LNCaP clone FGC (cell line): ENCODE data around the gene GATC.
A peak's percentile ranks its signal among the peaks of the same experiment; 100 is the strongest.

Source experiments
- DNase-seq: peaks from one replicate; pipeline ENCODE4 v3.0.0-alpha.2; 2011; ENCODE audit warnings: low read depth
- H3K4me3 ChIP-seq: 2 replicates; pipeline ENCODE4 v1.5.1; 2011; ENCODE audit warnings: mild to moderate bottlenecking, low read depth, low read length, control low read depth
- TF ChIP-seq, protein P1 (sequence below): IDR thresholded peaks from 2 replicates; pipeline ENCODE4 v1.5.1; 2012; ENCODE audit warnings: mild to moderate bottlenecking; ENCODE audit not compliant: control insufficient read depth, insufficient read depth; ENCODE audit errors: extremely low read depth

The GATC gene

DNA sequence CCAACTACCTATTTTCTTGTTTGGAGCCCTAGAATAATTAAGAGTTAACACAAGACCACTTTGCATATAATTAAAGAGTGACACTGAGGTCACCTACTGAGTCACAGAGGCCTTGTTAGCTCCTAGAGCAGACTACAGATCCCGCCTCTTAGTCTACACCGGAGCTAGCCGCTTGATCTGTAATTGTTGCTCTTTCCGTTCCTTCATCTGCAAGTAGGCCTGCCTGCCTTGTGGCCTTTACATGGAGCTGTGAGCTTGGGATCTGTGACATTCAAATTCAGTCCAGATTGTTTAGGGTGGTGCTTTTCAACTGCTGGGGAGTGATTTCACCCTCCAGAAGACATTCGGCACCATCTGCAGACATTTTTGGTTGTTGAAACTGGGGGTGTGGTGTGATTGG, 44.1 kb downstream of the GATC start:
- H3K4me3 ChIP-seq = no peak overlapping the region
- TF ChIP-seq, protein P1, sequence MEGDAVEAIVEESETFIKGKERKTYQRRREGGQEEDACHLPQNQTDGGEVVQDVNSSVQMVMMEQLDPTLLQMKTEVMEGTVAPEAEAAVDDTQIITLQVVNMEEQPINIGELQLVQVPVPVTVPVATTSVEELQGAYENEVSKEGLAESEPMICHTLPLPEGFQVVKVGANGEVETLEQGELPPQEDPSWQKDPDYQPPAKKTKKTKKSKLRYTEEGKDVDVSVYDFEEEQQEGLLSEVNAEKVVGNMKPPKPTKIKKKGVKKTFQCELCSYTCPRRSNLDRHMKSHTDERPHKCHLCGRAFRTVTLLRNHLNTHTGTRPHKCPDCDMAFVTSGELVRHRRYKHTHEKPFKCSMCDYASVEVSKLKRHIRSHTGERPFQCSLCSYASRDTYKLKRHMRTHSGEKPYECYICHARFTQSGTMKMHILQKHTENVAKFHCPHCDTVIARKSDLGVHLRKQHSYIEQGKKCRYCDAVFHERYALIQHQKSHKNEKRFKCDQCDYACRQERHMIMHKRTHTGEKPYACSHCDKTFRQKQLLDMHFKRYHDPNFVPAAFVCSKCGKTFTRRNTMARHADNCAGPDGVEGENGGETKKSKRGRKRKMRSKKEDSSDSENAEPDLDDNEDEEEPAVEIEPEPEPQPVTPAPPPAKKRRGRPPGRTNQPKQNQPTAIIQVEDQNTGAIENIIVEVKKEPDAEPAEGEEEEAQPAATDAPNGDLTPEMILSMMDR = no peak
- no peak for DNase-seq

DNA sequence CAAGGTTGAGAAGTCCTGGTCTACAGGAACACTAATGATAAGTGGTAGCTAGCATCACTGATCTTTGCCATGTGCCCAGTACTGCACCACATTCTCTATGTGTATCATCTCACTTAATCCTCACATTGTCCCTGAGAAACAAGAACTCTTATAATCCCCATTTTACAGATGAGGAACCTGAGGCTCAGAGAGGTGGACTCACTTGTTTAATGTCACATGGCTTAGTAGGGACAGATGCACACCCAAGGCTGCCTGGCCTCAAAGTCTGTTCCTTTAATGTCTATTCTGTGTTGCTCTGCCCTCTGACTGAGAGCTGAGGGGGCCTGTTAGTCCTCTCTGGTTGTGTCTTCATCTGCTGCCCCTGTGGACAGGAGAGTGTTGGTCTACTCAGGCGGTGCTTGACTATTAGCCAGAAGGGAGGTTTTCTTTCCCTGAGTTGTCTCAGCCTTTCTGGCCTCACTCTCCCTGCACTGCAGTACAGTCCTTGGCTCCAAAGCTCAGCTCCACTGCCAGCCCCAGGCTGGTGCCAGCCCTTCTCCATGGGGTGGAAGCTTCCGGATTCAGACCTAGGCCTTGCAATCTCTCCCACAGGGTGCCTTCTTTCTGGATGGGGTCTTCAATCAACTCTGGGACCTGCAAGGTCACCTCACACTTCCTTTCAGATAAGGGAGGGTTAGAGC, 44.7 kb downstream of the GATC start:
- no peak overlapping the region for H3K4me3 ChIP-seq

DNA sequence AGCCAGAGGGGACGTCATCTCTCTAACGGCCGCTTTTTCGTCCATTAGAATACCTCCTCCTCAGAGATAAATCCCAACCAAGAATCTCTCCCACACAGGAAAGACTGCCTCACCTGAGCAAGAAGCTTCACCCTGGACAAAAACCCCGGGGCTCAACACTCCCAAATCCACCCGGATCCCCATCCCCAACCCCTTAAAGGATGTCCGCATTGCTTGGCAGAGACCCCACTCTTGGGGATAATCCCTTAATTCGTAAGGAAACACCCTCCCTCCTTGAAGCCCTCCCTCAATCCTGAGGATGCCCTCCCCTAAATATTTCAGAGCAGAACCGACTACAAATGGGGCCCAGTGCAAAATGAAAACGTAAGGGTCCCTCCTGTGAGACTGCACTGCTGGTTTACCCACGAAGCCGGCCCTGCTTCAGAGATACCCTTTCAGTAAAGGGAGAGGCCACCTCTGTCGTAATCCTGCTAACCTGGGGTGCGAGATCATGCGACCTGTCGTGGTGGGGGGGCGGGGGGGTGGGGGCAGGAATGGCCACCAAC, 49.0 kb downstream of the GATC start:
- DNase-seq = no peak
- TF ChIP-seq, protein P1 = no peak

More for the DNA sequence above, 44.7 kb downstream of the GATC start:
- TF ChIP-seq, protein P1 = no peak
- no peak for DNase-seq

DNA sequence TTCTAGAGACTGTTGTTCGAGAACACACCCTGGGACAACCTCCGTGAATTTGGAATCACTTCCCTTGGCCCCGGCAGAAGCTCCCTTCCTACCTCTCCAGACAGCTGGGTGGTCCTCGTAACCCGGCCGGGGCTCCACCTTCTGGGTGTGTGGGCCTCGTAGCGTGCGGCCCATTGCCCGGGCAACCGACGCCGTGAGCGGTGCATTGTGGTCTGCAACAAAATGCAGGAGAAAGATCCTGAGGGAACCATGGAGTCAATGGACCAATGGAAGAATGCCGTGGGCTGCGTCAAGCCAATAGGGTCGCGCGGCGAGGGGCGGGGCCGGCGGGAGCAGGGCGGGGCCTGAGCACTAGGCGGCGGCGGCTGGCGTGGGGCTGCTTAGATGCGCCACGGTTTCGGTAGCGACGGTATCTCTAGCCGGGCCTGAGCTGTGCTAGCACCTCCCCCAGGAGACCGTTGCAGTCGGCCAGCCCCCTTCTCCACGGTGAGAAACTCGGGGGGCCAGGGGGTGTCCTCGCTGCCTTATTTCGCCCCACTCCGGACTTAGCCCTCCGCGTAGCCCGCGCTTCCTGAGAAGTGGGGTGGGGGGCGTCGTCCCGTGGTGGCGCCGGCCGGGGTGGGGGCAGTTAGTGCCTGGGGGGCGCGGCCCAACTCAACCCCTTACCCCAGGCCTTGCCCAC, 49.6 kb downstream of the GATC start, which contains the start of gene DYNLL1:
TSS of gene DYNLL1 (plus strand) at position 383 of the 682 bp plus-strand sequence. CDS start 309 bp downstream, outside the sequence.
- TF ChIP-seq, protein P1 = no peak
- peak within 1 kb of the TSS; percentile 86 for H3K4me3 ChIP-seq
- DNase-seq = peak; percentile 78

More for the DNA sequence above, 49.0 kb downstream of the GATC start:
- peak overlapping the region; percentile 86 for H3K4me3 ChIP-seq

DNA sequence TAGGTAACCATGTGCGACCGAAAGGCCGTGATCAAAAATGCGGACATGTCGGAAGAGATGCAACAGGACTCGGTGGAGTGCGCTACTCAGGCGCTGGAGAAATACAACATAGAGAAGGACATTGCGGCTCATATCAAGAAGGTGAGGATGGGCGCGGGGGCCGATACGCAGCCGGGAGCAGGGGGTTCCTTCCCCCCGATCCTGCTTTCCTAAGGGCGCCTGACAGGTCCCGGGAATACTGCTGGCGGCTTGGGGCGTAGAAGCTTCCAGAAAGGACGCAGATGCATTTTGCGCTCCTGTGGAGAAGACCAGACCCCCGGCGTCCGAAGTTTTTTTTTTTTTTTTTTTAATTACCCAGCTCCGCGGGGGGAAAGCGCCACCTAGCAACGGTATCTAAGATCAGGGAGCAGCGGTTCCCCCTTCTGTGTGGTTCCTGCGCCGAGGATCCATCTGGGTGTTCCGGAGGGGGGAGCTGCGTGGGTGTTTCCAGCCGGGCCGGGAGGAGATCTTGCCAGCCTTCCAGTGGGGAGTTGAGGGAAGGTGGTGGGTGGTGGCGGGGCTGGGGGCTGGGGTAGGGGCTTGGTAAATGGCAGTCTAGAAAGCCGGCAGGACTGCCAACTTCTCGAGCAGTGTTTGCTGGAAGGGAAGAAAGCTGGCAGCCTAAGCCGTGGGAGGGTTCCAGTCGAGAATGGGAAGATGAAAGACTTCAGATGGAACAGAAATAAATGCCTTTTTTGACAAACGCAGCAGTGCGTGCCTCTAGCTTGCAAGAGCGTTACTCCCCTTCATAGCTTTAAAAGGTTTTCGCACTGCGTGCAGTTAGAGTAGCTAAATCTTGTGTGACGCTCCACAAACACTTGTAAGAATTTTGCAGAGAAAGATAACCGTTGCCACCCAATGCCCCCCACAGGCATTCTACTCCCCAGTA, 50.4 kb downstream of the GATC start:
- TF ChIP-seq, protein P1 = peak; percentile 33
- peak overlapping the region; percentile 86 for H3K4me3 ChIP-seq
- DNase-seq = no peak

DNA sequence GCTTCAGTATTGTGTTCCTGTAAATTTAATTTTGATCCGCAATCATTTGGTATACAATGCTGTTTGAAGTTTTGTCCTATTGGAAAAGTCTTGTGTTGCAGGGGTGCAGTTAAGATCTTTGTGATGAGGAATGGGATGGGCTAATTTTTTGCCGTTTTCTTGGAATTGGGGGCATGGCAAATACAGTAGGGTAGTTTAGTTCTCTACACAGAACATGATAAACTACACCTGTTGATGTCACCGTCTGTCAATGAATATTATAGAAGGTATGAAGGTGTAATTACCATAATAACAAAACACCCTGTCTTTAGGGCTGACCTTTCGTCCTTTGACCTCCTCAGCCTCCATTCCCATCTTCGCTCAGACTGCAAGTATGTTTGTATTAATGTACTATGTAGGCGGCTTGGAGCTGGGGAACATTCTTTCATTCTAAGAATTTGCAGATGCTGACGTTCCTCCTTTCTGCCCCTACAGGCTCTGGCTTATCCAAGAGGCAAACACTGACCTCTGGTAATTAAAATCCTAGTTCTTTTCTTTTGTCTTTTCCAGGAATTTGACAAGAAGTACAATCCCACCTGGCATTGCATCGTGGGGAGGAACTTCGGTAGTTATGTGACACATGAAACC, 51.4 kb downstream of the GATC start:
- TF ChIP-seq, protein P1 = no peak
- peak overlapping the region; percentile 86 for H3K4me3 ChIP-seq
- no peak for DNase-seq
